ENCODE results near the gene NKAIN2.

NKAIN2 gene

DNA sequence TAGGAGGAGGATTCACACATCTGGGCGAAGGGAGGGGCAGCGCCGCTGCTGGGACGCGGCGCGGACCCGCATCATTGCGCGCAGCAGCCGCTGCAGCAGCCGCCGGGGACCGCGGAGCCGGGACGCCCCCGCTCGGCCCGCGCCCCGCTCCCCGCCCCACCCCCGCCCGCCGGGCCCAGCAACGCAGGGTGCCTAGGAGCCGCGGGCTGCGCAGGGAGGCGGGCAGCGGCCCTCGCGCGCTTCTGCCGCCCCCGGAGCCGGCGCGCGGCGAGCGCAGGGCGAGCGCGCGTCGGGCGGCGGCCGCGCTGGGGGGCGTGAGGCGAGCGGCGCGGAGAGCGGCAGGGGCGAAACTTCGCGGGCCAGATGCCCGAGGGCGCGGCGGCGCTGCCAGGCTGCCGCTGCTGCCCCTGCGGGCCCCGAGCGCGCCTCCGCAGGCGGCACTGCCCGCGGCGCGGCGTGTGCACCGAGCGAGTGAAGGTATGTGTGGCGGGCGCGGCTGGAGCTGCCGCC lies at the start of gene NKAIN2:
Gene NKAIN2, plus strand, starts transcription at position 362 of the 510 bp plus-strand sequence.
- DNase-seq, result no peak

DNA sequence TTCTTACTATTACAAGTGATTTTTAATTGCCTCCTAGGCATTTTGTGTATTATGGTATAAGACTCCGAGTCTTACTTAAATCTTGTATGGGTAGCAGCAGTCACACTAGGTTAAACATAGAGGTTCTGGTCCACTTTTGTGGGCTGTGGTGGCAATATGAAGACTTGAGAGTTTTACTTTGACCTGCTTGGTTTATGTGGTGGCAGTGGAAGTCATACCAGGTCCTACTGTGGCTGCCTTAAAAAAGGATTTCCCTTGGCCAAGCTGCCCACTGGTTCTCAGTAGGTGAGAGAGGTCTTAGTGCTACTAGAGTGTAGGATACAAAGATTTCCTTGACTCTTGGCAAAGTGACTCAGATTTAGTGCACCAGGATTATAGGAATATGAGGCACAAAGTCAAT lies 44.2 kb upstream of the NKAIN2 start:
- DNase-seq, result no peak

DNA sequence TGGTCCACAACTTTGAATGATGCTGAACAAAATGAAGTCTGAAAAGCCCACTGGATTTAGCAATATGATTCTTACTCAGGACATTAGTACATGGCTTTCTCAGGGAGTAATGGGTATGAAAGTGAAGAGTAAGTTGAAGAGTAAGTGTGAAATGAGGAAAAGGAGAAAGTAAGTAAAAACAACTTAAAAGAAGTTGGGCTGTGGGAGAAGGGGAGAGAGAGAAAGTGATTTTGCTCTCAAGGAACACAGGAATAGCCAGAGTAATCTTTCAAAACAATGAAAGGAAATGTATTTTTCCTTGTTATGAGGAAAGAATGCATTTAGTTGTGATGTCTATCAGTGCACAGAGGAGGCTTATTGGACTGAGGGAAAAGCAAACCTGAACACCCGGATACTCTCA lies 39.8 kb upstream of the NKAIN2 start:
- no peak for DNase-seq

DNA sequence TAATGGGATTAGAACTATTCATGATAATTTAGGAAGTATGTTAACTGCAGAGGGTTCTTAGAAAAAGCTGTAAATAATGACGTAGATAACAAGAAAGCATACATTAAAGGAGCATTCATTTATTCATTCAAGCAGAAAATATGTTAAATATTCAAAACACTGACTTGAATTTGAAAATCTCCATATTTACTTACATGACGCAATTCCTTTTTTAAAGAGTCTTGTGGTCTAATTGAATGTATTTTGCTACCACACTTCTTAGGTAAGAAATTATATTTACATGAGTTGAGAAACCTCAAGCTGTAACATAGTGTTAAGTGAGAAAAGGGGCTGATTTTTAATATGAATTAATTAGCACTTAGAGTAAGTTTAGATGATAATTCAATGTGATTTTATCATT lies 38.9 kb upstream of the NKAIN2 start:
- no peak for DNase-seq

DNA sequence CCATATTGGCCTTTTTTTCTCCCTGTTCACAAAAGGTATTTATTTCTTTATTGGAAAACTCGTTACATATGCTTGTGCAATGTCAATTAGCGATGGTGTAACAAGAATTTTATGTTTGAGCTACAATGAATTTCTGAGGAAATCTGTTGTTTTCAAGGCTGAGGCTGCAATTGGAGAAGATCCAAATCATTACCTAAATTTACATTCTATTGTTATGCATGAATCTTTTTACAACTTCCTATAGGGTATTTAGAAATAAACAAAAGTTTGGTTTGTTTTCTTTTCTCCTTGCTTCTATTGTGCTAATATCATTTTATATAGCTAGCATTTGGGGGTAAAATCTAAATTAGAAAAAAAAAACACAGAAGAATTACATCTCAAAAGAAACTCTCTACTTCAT lies 34.7 kb upstream of the NKAIN2 start:
- no peak for DNase-seq

DNA sequence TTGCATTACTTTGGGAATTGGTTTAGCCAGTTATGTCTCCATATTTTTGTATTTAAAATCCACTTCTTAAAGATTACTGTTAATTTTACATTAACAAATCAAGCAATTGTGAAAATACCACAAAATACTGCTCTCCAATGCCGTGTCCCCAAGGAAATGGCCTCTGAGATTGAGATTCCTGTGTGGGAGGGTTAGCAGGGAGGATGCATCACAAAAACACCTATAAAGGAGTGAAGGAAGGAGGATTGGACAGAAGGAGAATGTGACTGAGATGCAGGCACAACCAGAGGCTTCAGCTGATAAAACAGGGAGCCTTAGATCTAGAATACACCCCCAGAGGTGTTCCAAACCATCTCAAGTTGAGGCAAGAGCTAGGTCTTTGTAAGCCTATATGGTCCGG lies 34.2 kb upstream of the NKAIN2 start:
- no peak for DNase-seq

DNA sequence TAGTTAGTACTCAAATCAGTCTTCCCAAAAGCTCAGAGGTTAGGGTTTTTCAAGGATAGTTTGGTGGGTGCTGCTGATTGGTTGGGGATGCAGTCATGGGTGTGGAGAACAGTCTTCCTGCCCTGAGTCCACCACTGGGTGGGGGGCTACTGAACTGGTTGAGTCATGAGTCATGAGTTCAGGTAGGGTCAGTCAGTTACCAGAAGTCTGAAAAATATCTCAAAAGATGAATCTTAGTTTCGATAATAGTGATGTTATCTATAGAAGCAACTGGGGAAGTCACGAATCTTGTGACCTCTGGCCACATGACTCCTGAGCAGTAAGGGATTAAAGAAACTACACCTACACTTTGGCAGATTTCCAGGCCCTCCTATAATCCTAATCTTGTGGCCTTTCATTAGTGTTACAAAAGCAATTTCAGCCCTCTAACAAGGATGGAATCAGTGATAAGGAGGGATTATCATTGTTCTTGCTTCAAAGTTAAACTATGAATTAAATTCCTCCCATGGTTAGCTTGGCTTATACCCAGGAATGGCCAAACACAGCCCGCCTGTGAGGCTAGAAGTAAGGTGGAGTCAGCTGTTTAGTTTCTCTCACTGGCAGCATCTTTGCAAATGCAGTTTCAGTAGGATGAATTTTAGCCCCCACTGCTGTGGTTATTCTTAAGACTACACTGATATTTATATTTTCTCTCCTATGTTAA lies 33.3 kb upstream of the NKAIN2 start:
- no peak for DNase-seq

DNA sequence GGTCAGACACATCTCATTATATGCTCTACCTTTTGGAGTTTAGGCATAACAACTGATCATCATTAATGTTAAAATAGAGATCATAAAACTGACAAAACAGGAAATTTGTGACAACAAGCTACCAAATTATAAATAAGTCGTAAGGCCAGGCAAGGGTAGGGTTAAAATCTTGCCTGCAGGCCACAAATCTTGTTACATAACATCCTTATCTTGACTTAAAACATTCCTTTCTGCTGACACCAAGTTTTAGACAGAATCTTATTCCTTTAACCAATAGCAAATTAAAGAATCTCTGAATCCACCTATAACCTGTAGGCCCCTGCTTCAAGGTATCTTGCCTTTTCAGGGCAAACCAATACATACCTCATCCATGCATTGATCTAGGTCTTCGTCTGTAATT lies 32.5 kb upstream of the NKAIN2 start:
- no peak for DNase-seq

DNA sequence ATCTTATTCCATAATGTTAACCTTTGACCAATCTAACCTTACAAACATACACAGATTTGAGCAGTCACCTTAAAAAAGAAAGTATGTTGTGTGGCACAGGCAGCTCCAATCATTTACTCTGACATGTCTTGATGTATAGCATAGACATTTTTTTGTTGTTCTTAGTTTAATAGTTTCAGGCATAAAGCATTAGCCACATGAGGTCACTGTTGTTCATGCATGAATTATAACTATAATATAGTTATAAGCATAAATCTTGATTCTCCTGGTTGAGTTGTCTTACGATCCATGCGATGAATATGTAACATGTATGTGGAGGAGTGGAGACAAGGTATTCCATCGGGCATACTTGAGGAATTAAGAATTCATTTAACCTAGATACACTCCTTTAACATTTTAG lies 26.1 kb upstream of the NKAIN2 start:
- DNase-seq, result no peak

DNA sequence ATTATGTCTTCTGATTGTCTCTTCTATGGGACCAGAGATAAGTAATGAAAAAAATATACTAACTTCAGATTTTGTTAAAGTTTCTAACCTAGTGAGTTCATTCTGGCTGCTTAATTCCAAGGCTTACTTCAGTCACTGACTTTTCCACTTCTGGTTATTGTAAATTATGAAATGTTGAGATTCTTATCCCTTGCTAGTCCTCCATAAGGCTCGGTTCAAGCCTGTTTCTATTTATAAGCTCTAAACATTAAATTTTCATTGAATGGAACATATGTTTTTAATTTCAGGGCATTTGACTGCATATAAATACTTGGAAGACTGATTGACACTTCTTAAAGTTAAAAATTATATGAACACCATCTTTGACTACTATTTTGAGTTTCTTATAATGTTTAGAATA lies 23.6 kb upstream of the NKAIN2 start:
- DNase-seq, result no peak

DNA sequence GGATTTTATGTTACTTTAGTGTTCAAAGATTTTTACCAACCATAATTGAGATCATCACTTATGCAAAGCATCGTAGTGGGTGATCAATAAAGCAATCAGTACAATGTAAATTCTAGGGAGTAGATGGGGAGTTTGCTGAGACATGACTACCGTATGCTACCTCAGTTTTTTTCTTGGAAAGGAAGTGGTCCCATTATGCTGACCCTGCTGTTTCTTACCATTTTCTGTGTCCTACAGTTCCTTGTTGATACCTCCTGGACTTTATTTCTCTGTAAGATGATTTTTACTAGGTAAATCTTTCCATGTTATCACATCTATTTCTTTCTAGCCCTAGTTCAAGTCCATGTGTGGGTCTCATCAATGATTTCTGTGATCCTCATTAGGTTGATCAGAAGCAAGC lies 19.3 kb upstream of the NKAIN2 start:
- no peak for DNase-seq

DNA sequence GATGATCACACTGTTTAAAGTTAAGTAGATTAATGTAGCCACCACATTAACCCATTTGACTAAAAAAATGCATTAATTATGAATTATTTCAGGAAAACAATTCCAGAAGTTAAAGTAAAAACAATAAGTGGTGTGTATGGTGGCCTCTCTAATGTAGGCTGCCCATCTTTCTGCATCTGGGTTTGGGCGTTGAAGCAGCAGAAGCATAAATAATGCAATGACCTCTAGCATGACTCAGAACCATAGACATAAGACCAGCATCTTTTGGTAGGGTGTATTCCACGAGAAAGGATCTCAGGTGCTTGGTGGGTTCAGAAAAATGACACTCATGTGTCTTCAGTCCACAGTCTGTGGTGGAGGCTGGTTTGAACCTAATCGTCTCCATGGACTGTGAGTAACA lies 18.6 kb upstream of the NKAIN2 start:
- DNase-seq, result no peak

DNA sequence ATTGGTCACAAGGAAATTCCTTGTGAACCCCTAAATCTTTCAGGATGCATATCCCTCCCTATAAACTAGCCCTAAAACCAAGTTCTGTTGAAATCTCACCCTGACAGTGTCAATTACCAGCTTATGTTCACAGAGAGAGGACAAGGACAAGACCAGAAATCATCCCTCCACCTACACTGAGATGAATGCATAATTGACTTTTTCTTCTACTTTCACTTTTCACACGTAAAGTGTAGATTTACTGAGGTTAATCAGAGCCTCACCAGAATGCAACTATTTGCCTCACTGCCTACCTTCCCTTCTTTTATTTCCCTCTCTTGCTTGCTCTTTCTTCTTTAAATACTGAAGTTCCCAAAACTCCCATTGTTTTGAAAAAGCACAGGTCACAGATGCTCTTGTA lies 15.3 kb upstream of the NKAIN2 start:
- DNase-seq, result no peak

DNA sequence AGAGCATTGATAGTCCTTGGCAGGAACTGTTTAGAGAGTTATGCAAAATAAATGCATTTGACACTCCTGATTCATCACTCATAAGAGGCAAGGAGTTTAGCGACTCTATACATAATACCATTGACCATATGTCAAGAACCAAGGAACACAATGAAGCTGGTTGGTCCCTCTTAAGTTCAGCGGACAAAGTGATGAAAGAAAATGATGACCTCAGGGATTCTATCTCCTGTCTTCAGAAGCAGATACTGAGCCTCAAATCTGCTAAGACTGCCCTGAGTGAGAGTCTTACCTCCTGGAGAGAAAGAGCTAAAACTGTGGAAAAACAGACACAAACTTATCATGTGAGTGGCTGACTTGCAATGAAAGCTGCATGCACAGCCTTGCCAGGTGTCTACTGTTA lies 9.5 kb upstream of the NKAIN2 start:
- DNase-seq, result no peak

DNA sequence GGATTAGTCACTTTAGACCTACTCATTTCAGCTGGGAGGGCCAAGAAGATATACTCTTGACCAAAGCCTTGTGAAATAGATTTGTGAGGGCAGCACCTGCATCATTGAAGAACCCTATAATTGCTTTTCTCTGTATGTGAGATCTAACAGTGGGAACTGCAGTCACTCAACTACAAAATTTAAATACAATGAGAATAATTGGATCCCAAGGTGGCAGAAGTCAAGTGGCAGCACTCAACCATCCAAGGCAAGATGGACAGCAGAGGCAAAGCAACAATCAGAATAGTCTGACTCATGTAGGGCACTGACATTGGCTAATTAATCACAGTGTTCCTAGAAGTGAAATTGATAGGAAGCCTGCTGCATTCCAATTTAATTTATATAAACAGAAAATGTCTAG lies 8.9 kb upstream of the NKAIN2 start:
- DNase-seq, result no peak

DNA sequence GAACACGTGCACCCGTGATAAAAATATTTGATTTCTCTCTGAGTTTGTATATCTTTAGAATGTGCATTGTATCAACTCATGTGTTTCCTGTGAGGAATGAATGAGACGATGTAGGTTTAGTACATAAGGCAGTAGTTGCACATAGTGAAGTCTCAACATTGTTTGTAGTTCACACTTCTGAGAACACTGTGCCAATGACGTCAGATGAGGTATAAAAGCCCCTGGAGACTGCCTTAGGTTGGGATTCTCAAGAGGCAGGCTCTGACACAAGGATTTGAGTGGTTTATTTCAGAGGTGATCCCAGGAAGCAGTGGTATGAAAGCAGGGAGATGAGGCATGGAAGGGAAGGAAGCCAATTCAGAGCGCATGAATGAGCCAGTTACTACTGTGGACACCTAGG lies 2.6 kb upstream of the NKAIN2 start:
- no peak for DNase-seq

DNA sequence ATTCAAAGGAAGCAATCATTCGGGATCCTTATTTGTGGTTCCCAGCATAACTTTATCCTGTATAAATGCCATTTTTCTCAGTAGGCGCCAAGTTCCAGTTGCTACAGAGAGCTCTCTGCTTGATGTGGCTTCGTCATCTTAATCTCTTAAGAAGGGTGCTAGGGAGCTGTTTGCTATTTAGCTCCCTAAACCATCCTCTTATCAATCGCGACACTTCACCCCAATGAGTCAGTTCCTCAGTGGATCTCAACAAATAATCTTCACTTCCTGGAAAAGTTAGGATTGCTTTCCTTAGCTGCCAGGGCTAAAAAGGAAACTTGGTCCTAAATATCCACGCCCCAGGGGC lies 1.3 kb upstream of the NKAIN2 start:
- DNase-seq, result no peak

DNA sequence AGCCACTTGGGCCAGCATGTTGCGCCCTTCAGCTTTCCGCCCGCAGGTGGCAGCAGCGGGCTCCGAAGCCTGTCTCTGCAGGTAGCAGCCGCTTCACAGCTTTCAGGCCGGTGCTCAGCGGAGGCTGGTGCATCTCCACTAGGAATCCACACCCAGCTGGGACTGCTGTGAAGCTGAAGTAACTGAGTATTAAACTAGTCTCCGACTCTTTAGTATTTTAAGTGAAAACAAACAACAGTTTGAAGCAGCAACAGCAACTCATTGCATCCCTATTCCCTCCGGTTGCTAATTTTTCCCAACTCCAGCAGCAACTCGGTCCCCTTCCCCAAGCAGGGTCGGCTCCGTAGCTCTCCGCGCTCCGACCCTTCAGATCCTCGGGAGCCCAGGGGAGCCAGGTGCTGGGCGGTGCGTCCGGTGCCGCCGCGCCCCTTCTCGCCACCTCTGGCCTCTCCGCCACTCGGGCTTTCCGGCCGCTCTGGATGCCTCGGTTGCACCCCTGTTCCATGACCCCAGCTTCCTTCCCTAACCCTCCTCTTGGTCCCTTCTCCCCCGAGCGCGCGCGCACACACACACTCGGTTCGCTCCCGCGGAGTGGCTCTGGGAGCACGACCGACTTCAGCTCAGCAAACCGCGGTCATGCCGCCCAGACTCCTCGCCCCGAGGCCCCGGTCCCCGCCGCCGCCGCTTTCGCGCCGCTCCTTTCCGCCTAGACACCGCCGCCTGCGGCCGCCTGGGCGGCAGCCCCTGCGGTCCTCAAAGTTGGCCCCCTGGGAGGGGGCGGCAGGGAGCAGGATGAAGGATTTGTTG lies 765 bp upstream of the NKAIN2 start:
- peak; percentile 72 to 78 for DNase-seq

DNA sequence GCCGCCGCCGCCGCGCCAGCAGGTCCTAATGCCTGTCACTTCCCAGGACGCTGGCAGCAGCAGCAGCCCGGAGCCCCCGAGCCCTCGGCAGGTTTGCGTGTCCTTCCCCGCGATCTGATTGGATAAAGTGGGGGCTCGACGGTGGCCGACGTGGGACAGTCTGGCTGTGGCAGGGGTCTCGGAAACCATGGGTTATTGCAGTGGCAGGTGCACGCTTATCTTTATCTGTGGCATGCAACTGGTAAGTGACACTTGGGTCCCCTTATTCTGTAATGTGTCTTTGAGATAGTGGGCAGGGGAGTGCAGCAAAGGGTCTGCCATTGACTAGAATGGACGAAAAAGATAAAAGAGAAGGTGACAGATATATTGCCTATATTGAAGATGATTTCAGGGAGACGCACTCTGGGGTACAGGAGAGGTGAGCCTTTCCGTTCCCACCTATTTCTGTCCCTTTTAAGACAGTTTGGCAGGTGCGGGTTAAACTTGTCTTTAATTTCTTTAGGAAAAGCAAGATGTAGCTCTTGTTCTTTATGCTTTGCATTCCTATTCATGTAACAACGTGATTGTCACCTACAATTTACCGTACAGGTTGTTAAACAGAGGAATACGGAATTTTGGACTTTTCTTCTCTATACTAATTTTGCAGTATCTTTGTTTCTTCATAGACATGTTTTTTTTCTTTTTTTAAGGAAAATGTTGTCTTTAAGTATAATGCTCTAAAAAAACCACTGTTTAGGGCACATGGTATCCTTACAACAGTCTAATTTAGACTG lies 535 bp downstream of the NKAIN2 start:
- DNase-seq, result peak in 1 of 2 experiments; percentile 9

DNA sequence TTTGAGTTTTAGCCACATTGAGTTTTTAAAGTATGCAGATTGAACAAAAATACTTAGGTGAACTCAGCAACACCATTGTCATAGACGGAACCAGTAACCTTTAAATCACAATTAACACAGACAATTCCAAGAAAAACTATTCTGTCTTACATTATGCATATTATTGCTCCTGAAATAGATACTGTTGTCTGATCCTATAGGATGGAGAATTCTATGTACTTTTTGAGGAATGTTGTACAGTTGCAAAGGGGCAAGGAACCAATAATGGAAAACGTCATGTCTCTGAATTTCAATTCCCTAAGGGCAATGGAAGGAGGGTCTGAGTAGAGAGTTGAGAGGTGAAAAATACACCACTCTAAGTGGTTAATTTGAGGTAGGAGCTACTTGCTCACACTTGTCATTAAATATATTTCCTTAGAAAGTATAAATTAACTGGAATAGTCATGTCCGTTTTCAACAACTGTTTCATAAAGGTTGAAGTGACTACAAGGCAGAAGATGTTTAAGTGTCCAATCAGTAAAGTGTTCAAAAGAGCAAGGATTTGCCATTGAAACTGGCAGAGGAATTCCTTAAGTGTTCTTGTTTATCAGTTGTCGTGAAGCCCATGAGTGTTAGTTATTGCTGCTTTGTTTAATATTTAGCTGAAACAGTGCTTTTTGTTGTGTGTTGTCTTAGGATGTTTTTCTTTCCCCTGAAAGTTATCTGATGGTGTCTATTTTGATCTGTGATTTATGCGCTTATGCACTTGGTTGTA lies 1.3 kb downstream of the NKAIN2 start:
- no peak for DNase-seq

DNA sequence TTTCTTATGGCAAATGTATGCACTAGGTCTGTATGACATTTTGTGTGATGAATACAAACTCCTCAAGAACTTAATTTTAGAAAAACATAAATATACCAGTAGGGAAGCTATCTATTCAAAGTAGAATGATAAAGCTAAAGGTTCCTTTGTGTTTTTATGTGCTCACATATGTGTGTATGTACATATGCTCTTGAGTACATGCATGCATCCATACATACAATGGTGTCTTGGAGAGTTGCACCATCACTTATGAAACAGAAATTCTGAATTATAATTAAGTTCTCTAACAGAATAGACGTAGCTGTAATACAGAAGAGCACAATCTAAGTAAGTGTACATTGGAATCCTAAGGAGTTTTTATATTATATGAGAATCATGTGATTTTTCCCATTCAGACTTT lies 2.3 kb downstream of the NKAIN2 start:
- no peak for DNase-seq

DNA sequence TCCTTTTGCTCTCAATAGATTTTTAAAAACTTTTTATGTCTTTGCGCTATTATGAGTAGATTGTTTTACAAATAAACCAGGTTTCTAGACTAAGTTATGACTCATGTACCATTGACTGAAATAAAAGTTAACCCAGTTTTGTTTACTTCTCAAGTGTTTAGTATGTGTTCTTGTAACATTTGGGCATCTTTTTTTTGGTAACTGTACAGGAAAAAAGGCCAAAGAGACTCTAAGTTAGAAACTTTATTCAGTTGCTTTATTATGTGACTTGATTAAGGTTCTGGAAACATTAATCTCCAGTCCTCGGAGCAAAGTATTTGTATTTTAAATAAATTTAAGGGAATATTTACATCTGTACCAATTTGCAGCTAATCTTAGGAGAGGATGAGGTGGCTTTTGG lies 2.9 kb downstream of the NKAIN2 start:
- DNase-seq, result no peak

DNA sequence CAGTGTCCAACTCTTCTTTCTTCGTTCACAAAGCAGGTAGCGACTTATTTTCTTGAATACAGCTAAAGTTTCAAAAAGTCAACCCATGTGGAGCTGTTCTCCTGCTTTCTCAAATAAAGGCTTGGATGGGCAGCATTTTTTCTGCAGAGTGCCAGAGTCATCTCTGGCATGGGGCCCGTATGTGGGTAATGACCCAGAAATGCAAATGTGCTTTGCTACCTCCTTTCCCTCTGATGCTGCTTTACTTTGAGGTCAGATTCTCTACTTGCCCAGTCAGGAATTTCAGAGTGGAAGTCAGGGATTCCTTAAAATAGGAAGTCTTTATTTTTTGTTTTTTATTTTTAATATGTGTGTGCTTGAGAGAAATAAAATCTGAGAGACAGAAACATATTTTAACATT lies 4.9 kb downstream of the NKAIN2 start:
- no peak for DNase-seq
